ENCODE measurements around the gene PRRX2. TPM values are rescaled to one million over a fixed set of nuclear protein-coding genes. Genes with fewer than 3 reads are reported as not detected.

Gene PRRX2
- total RNA-seq, 4 donors from 2014 or later, result 2.9 to 10.6 (median 8.1) TPM

DNA sequence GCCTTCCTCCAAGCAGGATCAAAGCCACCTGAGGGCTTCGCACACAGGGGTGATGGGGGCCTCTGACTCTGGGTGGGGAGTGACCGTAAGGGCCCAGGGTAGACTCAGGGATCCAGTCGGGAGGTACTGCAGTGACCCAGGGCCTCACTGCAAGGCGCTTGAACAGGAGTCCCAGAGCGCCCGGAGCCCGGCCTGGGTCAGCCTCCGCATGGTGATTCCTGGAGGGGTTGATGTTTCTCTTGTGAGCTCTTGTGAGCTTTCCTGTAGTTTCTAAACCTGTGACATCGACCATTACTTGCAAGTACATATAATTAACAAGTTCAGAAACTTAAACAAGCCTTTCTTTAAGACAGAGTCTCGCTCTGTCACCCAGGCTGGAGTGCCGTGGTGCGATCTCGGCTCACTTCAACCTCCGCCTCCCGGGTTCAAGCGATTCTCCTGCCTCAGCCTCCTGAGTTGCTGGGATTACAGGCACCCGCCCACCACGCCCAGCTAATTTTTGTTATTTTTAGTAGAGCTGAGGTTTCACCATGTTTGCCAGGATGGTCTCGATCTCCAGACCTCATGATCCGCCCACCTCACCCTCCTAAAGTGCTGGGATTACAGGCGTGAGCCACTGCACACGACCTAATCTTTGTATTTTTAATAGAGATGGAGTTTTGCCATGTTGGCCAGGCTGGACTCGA, 67.6 kb downstream of the PRRX2 start:
- WGBS, 2 donors, result 77 to 82% methylated on average over 19 to 23 of the region's 23 CpGs
- intact Hi-C loops (cut with DNase I), result loop anchor here (10.0 kb wide), 1 partner anchor 88 kb away; the partner anchor contains the start of gene ASB6

DNA sequence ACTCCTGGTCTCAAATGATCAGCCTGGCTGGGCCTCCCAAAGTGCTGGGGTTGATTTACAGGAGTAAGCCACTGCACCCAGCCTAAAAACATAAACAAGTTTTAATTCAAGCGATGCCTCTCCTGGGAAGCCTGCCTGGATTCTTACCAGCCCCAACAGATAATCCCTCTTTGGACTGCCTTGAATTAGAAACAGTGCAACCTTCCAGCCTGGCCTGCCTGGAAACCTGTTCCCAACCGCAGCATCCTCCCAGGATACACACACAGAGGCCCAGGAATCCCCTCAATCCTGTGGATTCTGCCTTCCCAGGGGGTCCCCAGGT, 68.1 kb downstream of the PRRX2 start:
- H3K4me3 ChIP-seq (replicated peaks in 1 of 3), result no peak overlapping the region
- 69 to 89% methylated on average over 1 to 2 of the region's 2 CpGs for WGBS, 2 donors
- H3K9me3 ChIP-seq, result no peaks in the 10 kb centered on the region
- H3K27ac ChIP-seq, result no peak overlapping the region
- intact Hi-C loops (cut with DNase I), result loop anchor here (10.0 kb wide), 1 partner anchor 89 kb away; the partner anchor contains the start of gene ASB6
- H3K4me1 ChIP-seq, result peaks cover 0 to 4% of the 10 kb centered on the region in 2 donors
- no peaks in the 10 kb centered on the region for H3K36me3 ChIP-seq
- H3K27me3 ChIP-seq, result no peaks in the 10 kb centered on the region
- TF ChIP-seq, protein P1, sequence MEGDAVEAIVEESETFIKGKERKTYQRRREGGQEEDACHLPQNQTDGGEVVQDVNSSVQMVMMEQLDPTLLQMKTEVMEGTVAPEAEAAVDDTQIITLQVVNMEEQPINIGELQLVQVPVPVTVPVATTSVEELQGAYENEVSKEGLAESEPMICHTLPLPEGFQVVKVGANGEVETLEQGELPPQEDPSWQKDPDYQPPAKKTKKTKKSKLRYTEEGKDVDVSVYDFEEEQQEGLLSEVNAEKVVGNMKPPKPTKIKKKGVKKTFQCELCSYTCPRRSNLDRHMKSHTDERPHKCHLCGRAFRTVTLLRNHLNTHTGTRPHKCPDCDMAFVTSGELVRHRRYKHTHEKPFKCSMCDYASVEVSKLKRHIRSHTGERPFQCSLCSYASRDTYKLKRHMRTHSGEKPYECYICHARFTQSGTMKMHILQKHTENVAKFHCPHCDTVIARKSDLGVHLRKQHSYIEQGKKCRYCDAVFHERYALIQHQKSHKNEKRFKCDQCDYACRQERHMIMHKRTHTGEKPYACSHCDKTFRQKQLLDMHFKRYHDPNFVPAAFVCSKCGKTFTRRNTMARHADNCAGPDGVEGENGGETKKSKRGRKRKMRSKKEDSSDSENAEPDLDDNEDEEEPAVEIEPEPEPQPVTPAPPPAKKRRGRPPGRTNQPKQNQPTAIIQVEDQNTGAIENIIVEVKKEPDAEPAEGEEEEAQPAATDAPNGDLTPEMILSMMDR (IDR thresholded peaks at IDR 0.05), result no peak
- TF ChIP-seq POLR2A (IDR thresholded peaks at IDR 0.05), result no peak
- DNase-seq, result no peak

More for the DNA sequence above, 67.6 kb downstream of the PRRX2 start:
- no peak for DNase-seq
- Histone ChIP-seq H3K36me3 (no peaks in the 10 kb centered on the region), H3K27ac (no peak overlapping the region), H3K9me3 (no peaks in the 10 kb centered on the region), H3K4me1 (peaks cover 0 to 3% of the 10 kb centered on the region in 2 donors), H3K27me3 (no peaks in the 10 kb centered on the region), H3K4me3 (replicated peaks in 1 of 3) (no peak overlapping the region)
- no peak for TF ChIP-seq POLR2A (IDR thresholded peaks at IDR 0.05)
- TF ChIP-seq, protein P1 (IDR thresholded peaks at IDR 0.05), result no peak

DNA sequence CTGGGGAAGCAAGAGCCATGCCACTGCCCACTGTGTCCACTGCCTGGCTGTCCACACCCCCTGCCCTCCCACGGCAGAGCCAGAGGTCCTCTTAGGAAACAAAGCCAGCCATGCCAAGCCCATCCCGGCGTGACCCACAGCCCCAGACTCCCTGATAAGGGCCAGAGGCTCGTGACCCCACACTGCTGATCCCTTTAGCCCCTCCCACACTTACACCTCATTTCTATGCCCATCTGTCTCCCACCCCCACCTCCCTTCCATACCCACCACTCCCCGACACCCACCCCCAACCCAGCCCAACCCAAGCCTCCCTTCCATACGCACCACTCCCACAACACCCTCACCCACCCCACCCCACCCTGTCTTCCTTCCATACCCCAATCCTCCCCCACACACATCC, 70.1 kb downstream of the PRRX2 start:
- Histone ChIP-seq H3K27me3 (no peaks in the 10 kb centered on the region), H3K9me3 (no peaks in the 10 kb centered on the region), H3K4me3 (replicated peaks in 1 of 3) (no peak overlapping the region), H3K4me1 (peaks cover 0 to 4% of the 10 kb centered on the region in 2 donors), H3K36me3 (no peaks in the 10 kb centered on the region), H3K27ac (no peak overlapping the region)
- DNase-seq, result no peak
- TF ChIP-seq, protein P1 (IDR thresholded peaks at IDR 0.05), result no peak
- no peak for TF ChIP-seq POLR2A (IDR thresholded peaks at IDR 0.05)
- WGBS, 2 donors, result 62 to 70% methylated on average over 6 of the region's 6 CpGs
- intact Hi-C loops (cut with DNase I), result loop anchor here (10.0 kb wide), 1 partner anchor 91 kb away; the partner anchor contains the start of gene ASB6

DNA sequence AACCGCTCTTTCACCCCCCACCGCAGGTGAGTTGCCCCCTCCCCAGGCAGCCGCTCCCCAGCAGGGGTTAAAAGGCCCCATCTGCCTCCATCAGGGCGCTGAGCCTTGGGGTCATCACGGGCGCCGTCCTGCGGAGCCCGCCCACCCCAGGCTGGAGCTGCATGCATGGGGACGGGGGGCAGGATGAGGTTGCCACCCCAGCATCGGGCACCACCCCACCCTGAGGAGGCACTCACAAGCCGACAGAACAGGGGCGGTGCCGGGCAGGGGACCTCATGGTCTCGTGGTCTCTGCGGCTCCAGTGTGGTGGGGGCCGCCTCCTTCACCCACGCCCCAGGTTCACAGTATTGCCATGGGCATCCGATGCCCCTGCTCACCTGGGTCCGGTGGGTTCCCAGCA, 70.9 kb downstream of the PRRX2 start:
- no peaks in the 10 kb centered on the region for H3K27me3 ChIP-seq
- no peak for DNase-seq
- WGBS, 2 donors, result 64 to 94% methylated on average over 6 to 14 of the region's 20 CpGs
- H3K4me1 ChIP-seq, result peaks cover 0 to 4% of the 10 kb centered on the region in 2 donors
- TF ChIP-seq, protein P1 (IDR thresholded peaks at IDR 0.05), result no peak
- TF ChIP-seq POLR2A (IDR thresholded peaks at IDR 0.05), result no peak
- H3K9me3 ChIP-seq, result no peaks in the 10 kb centered on the region
- intact Hi-C loops (cut with DNase I), result loop anchor here (2.0 to 10.0 kb wide), 2 partner anchors 46 to 92 kb away; partner anchors contain the start of gene ASB6
- H3K4me3 ChIP-seq (replicated peaks in 1 of 3), result no peak overlapping the region
- H3K27ac ChIP-seq, result no peak overlapping the region
- H3K36me3 ChIP-seq, result no peaks in the 10 kb centered on the region
